ENCODE data around the gene ENTPD1. TPM values are rescaled to one million over a fixed set of nuclear protein-coding genes. Genes with fewer than 3 reads are reported as not detected.

Gene ENTPD1
- total and polyA plus RNA-seq, 12 donors: 4.5 to 35.2 (median 18.3) TPM

DNA sequence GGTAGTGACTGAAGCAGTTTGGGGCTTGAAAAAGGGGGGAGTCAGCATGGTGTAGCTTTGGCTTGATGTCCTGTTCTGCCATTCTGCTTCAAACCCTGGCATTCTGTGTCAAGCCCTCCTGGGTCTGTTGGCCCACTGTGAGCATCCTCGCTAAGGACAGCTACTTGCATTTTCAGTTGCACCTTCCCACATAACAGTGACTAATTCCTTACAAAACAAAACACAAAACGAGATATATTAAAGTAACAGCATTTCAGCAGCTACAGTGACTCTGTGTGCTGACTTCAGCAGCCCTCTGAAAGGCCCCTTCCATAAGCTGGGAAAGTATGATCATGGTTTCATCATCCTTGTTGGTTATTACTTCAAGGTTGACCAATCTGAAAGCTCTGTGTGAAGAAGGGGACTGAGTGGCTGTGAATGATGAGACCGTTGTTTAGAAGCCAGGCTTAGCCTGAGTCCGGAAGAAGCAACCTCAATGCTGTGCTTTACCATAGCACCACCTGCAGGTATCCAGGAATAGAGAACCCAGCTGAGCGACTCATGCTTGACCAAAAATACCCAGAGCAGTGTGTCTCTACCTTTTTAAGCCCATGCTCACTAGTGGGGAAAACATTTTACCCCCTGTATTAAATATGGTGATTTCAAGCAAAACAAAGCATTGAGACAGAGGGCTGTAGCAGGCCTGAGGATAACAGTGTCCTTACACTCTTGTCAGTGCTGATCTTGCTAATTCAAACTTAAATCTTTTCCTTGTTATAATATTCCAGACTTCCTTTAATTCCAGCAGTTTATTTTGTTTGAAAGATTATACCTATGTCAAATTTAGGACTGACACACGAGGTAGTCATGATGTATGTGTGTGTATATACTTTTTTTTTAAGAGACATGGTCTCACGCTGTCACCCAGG, 109.2 kb downstream of the ENTPD1 start:
- H3K27me3 ChIP-seq: no peaks in the 10 kb centered on the region
- 36 to 49% (median 47%) methylated on average over 7 of the region's 7 CpGs for WGBS, 4 donors
- DNase-seq: peak; percentile 23 to 70 (median 49)
- H3K9me3 ChIP-seq (replicated peaks in 1 of 3): no peaks in the 10 kb centered on the region
- H3K27ac ChIP-seq: peak overlapping the region in 1 of 5 donors; percentile 20
- no peaks in the 10 kb centered on the region for H3K4me1 ChIP-seq (replicated peaks in 1 of 2)
- H3K4me3 ChIP-seq: no peak overlapping the region
- intact Hi-C loops (cut with DNase I): no loop called here
- TF ChIP-seq, protein P1, sequence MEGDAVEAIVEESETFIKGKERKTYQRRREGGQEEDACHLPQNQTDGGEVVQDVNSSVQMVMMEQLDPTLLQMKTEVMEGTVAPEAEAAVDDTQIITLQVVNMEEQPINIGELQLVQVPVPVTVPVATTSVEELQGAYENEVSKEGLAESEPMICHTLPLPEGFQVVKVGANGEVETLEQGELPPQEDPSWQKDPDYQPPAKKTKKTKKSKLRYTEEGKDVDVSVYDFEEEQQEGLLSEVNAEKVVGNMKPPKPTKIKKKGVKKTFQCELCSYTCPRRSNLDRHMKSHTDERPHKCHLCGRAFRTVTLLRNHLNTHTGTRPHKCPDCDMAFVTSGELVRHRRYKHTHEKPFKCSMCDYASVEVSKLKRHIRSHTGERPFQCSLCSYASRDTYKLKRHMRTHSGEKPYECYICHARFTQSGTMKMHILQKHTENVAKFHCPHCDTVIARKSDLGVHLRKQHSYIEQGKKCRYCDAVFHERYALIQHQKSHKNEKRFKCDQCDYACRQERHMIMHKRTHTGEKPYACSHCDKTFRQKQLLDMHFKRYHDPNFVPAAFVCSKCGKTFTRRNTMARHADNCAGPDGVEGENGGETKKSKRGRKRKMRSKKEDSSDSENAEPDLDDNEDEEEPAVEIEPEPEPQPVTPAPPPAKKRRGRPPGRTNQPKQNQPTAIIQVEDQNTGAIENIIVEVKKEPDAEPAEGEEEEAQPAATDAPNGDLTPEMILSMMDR (IDR thresholded peaks at IDR 0.05): peak; percentile 26 to 62 (median 56)
- TF ChIP-seq POLR2A (IDR thresholded peaks at IDR 0.05): no peak
- H3K36me3 ChIP-seq (replicated peaks in 1 of 2): peaks cover 0 to 6% of the 10 kb centered on the region in 2 donors

GRCh38 chr10:95865814-95866466, 110.0 kb downstream of the ENTPD1 start:
- no peak for DNase-seq
- H3K4me1 ChIP-seq (replicated peaks in 1 of 2): no peaks in the 10 kb centered on the region
- peaks cover 0 to 12% of the 10 kb centered on the region in 2 donors for H3K36me3 ChIP-seq (replicated peaks in 1 of 2)
- no peaks in the 10 kb centered on the region for H3K9me3 ChIP-seq (replicated peaks in 1 of 3)
- no peak for TF ChIP-seq POLR2A (IDR thresholded peaks at IDR 0.05)
- TF ChIP-seq, protein P1 (IDR thresholded peaks at IDR 0.05): no peak
- no peaks in the 10 kb centered on the region for H3K27me3 ChIP-seq
- WGBS, 4 donors: 69 to 85% (median 75%) methylated on average over 6 of the region's 6 CpGs
- H3K4me3 ChIP-seq: no peak overlapping the region
- intact Hi-C loops (cut with DNase I): no loop called here
- H3K27ac ChIP-seq: no peak overlapping the region

DNA sequence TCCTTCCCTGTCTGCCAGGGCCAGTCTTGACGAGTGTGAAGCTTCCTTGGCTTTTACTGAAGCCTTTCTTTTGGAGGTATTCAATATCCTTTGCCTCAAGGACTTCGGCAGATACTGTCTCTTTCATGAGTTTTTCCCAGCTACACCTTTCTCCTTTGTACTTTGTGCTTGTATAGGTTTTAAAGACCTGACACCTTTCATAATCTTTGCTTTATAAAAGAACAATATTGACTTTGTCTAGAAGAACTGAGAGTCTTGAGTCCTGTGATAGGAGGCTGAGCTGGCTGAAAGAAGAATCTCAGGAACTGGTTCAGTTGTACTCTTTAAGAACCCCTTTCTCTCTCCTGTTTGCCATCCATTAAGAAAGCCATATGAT, 110.5 kb downstream of the ENTPD1 start:
- Histone ChIP-seq H3K27ac (no peak overlapping the region), H3K9me3 (replicated peaks in 1 of 3) (no peaks in the 10 kb centered on the region), H3K4me3 (no peak overlapping the region), H3K27me3 (no peaks in the 10 kb centered on the region), H3K4me1 (replicated peaks in 1 of 2) (no peaks in the 10 kb centered on the region), H3K36me3 (replicated peaks in 1 of 2) (peaks cover 0 to 13% of the 10 kb centered on the region in 2 donors)
- WGBS, 4 donors: 39 to 68% (median 45%) methylated on average over 2 of the region's 2 CpGs
- TF ChIP-seq, protein P1 (IDR thresholded peaks at IDR 0.05): no peak
- no peak for TF ChIP-seq POLR2A (IDR thresholded peaks at IDR 0.05)
- intact Hi-C loops (cut with DNase I): no loop called here
- no peak for DNase-seq

DNA sequence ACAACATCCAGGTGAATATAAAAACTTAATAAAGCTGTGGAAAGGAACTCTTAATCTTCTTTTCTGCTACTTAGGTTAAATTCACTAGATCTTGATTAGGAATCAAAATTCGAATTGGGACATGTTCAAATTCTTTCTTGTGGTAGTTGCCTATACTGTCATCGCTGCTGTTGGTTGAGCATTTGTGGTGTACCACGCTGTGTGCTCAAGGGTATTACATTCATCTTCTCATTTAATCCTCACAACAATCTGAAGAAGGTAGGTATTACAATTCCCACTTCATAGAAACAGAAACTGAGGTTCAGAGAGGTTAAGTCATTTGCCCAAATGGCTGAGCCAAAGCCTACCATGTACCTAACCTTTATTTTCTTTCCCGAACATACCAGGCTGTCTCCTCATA, 111.9 kb downstream of the ENTPD1 start:
- no peak overlapping the region for H3K27ac ChIP-seq
- H3K4me1 ChIP-seq (replicated peaks in 1 of 2): no peaks in the 10 kb centered on the region
- 91 to 98% (median 93%) methylated on average over 4 of the region's 4 CpGs for WGBS, 4 donors
- H3K4me3 ChIP-seq: no peak overlapping the region
- H3K9me3 ChIP-seq (replicated peaks in 1 of 3): no peaks in the 10 kb centered on the region
- DNase-seq: no peak
- peaks cover 0 to 13% of the 10 kb centered on the region in 2 donors for H3K36me3 ChIP-seq (replicated peaks in 1 of 2)
- no peak for TF ChIP-seq POLR2A (IDR thresholded peaks at IDR 0.05)
- intact Hi-C loops (cut with DNase I): no loop called here
- H3K27me3 ChIP-seq: no peaks in the 10 kb centered on the region

Data from adrenal gland (tissue), 12 donors.